GM18868 (cell line): ENCODE data around the gene ZNF317.

Source experiments
- ATAC-seq: cut with Tn5 transposase; IDR thresholded peaks from one replicate; pipeline ENCODE4 v1.9.1; 2021; ENCODE audit warnings: mild to moderate bottlenecking, moderate library complexity; ENCODE audit not compliant: unreplicated experiment

Gene ZNF317

GRCh38 chr19:9140159-9140874, at the start of gene ZNF317:
Gene ZNF317 (plus strand): TSS chr19:9140397. CDS start chr19:9156017, 15,620 bp downstream.
- ATAC-seq, result peak; percentile 94

GRCh38 chr19:9107375-9107774, 32.8 kb upstream of the ZNF317 start, which contains the start of gene OR7G2:
Gene OR7G2 (minus strand): TSS chr19:9107475. CDS start chr19:9103243, 4,232 bp downstream.
- no peak for ATAC-seq

- no peak for ATAC-seq
Measured at GRCh38 chr19:9109959-9110358, 30.2 kb upstream of the ZNF317 start.

GRCh38 chr19:9115307-9115813, 24.8 kb upstream of the ZNF317 start, which contains the start of gene OR7G1:
Gene OR7G1 (minus strand): TSS chr19:9115763. CDS start chr19:9115763, 0 bp downstream.
- no peak for ATAC-seq

GRCh38 chr19:9116547-9116946, 23.6 kb upstream of the ZNF317 start:
- ATAC-seq, result no peak

- no peak for ATAC-seq
Measured at GRCh38 chr19:9126900-9127405, 13.2 kb upstream of the ZNF317 start, which contains the start of gene OR7G3. Gene OR7G3 (minus strand): TSS chr19:9126950. CDS start chr19:9126950, 0 bp downstream.

GRCh38 chr19:9128171-9128570, 12.0 kb upstream of the ZNF317 start:
- no peak for ATAC-seq

GRCh38 chr19:9130965-9131364, 9.2 kb upstream of the ZNF317 start:
- ATAC-seq, result no peak

GRCh38 chr19:9132422-9132821, 7.8 kb upstream of the ZNF317 start:
- no peak for ATAC-seq

- ATAC-seq, result no peak
Measured at GRCh38 chr19:9139609-9140158, 513 bp upstream of the ZNF317 start.

- no peak for ATAC-seq
Measured at GRCh38 chr19:9144920-9145319, 4.7 kb downstream of the ZNF317 start.

GRCh38 chr19:9146882-9147281, 6.7 kb downstream of the ZNF317 start:
- ATAC-seq, result no peak

- no peak for ATAC-seq
Measured at GRCh38 chr19:9148697-9149096, 8.5 kb downstream of the ZNF317 start.

GRCh38 chr19:9149997-9150396, 9.8 kb downstream of the ZNF317 start:
- ATAC-seq, result no peak

GRCh38 chr19:9150650-9151049, 10.5 kb downstream of the ZNF317 start:
- no peak for ATAC-seq

- ATAC-seq, result no peak
Measured at GRCh38 chr19:9151367-9151766, 11.2 kb downstream of the ZNF317 start.

GRCh38 chr19:9155591-9155990, 15.4 kb downstream of the ZNF317 start:
- ATAC-seq, result no peak

GRCh38 chr19:9156304-9156703, 16.1 kb downstream of the ZNF317 start:
- no peak for ATAC-seq

- no peak for ATAC-seq
Measured at GRCh38 chr19:9159891-9160290, 19.7 kb downstream of the ZNF317 start.

GRCh38 chr19:9161427-9161826, 21.2 kb downstream of the ZNF317 start:
- no peak for ATAC-seq

- ATAC-seq, result no peak
Measured at GRCh38 chr19:9165261-9165660, 25.1 kb downstream of the ZNF317 start.

- ATAC-seq, result no peak
Measured at GRCh38 chr19:9166846-9167245, 26.6 kb downstream of the ZNF317 start.
